GM19395 (cell line): ENCODE data around the gene ZNF609.
"Not testable (repeated sequence)": the region's sequence is repeated elsewhere in the genome, so short reads cannot be mapped to it uniquely, and the experiment has no call there.

Experiments used
- ATAC-seq: cut with Tn5 transposase; IDR thresholded peaks from one replicate; pipeline ENCODE4 v1.9.1; 2021; ENCODE audit warnings: mild to moderate bottlenecking, moderate library complexity; ENCODE audit not compliant: unreplicated experiment

The ZNF609 gene

DNA sequence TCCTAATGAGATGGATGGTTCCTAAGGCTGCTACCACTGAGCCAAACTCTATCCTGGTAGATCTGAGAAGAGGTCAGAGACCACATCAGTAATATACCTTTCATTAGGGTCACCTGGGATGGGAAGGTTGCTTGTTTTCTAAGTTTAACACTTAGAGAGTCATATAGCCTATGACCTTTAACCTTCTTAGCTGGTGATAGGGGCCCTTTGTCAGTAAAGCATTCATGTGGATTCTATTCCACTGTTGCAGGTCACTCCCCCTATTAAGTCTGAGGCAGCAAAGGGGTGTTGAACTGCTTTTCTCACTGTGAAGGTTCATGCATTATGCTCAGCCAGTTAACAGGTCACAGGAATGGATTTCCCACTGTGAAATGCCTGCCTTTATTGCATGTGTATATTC, 6.1 kb upstream of the ZNF609 start:
- no peak for ATAC-seq

DNA sequence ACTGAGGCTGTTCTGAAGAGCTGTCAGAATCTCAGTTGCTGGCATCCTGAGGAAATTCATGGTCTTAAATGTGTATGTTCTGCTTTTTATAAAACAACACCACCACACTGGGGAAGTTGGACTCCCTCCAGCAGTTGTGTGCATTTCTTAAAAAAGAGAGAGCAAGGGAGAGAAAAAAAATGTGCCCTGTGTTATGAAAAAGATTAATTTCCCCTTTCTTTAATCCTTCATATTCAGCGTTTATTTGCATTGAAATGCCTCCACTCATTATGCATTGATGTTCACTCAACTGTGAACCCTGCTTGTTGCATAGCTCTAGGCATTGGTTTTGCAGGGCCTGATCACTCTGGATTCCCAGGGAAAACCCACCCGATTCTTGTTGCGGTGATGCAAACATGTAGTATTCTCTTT, 4.4 kb upstream of the ZNF609 start:
- ATAC-seq: no peak

DNA sequence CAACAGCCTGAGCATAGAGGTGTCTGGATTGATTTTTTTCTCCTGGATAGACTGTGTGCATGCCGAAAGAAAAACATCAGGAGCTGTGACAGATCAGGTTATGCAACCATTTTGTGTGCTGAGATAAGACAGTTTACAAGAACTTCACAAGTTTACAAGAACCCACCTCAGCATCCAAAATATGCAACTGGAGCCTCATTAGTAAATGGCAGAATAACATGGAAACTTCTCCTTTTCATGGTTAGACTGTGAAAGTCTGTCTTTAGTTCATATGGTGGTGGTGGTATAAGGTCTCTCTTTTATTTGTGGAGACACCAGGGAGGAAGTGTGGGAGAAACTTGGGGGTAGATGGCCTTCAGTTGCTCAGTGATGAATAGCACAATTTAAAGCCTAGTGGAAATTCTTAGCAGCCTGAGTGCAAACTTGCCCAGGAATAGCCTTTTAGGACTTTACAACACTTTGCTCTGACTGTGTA, 3.7 kb upstream of the ZNF609 start:
- no peak for ATAC-seq

DNA sequence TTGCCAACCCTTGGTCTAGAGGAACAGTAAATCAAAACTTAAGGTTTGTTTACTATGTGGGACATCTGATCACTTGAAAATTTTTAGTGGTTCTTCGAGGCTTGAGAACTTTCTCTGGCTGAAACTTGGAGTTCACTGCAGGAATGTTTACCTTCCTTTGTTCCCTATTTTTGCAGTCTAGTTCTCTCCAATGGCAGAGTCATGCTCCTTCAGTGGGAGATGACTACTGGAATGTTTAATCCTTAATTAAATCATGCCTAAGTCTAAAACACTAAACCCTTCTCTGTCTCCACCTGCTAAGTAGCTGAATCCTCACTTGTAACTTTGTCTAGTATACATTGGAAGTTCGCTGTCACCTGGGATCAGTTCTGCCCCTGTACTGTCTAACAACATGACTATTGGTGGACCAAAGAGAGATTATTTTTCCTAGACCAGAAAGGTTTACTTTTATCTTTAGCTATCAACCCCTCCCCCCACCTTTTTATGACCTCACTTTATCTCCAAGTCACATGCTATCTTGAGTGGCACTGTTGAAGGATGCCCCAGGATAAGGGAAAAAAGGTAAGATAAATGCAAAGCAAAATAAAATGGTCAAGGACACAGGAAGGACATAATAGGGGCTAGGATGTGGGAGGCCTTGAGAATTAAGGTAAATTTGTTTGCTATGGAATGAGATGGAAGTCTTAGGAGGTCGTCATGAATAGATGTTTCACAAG, 1.2 kb upstream of the ZNF609 start:
- no peak for ATAC-seq

DNA sequence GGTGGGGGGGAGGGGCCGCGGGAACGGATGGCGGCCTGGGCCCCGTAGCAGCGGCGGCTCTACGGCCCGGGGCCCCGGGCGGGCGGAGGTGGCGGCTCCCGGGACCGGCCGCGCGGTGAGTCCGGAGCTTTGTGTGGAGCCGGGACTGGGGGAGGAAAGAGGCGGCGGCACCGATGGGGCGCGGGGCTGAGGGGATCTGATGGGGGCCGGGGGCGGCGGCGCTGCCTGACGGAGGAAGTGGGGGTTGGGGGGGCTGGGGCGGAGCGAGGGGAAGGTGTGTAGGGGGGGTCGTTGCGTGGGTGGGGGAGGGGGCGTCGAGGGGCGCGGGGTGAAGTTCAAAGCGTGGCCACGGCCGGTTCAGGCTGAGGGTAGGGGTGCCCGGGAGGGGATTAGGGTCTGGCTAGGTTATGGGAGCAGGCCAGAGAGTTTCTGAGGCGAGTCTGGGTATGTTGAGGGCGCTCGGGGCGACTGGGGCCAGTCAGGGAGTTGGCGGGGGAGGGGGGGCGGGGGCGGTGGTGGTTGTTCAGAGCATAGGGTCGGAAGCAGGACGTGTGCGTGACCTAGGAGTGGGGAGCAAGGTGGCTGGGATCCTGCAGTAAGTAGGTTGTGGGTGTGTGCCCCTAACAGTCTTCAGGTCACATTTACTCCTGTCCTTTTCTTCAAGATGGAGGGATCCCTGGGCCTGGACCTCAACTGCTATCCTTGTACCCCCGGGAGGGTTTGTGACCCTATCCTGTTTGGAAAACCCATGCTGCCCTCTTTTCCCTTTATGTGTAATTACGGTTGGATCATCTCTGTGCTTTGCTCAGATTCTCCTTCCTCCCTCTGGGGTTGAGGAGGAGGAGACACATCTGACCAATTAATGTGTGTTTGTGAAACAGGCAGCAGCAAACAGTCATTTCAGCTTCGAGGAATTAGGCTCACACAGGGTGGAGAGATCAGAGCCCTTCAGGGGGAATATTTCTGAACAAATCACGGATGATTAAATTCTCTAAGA, 644 bp downstream of the ZNF609 start:
- ATAC-seq: peak; percentile 49

DNA sequence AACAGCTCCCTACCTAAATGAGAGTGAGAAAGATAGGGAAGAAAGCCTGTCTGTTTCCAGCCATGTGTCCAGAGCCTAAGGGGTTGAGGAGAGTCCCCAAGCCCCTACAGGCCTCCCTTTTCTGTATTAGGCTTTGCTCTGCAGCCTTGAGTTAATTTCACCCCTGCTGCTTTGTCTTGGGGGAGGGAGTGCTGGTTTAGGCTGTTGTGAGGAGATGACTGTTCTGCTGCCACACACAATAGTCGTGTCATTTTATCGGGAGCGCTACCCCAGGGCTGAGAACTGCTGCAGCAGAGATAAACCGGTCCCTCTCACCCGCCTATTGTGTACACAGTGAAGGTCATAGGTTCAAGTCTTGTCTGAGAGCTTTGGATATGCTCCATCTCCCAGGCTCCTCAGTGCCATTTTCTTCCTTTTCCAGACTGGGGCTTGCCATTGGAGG, 1.4 kb downstream of the ZNF609 start:
- ATAC-seq: peak; percentile 7

DNA sequence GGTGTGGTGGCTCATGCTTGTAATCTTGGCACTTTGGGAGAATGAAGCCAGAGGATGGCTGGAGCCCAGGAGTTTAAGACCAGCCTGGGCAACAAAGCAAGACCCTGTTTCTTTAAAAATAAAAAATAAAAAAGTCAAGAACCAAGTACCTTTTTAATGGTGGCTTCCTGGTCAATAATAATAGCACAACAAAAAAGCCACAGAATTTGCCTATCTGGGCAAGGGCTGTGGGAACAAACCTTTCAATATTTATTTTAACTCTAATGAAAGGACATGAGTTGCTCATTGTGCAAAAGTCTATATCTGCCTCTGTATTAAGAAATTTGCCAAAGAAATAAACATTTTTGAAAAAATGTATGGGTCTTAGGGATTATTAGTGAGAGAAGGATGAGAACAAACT, 2.1 kb downstream of the ZNF609 start:
- no peak for ATAC-seq

DNA sequence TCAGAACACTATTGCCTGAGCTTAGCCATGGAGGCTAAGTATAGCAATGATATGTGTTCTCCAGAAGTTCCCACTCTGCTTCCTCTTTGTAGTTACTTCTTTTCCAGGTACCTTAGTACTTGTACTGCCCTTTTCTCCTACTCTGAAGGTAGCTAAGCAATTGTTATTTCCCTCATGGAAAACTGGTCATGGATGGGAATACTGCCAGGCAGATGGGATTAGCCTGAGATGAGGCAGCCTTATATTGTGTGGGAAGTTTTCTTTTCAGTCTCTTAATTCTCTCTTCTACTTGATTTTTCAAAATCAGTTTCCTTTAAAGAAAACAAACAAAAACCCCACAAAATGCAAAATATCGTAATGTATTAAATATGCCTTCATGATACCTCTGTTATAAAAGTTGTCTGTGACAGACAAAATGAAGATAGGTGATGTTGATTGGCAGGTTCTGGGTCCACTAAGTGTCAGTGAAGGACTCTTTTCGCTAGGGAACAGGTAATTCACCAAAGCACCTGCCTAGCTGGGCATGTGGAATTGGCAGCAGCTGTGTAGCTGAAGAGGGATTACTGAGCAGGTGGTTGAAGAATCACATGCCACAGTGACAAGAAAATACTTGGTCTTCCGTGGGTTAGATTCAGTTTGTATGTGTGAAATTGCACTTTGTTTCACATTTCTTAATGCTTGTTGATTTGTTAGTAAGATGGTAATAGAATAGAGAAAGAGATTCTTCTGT, 4.1 kb downstream of the ZNF609 start:
- ATAC-seq: no peak

DNA sequence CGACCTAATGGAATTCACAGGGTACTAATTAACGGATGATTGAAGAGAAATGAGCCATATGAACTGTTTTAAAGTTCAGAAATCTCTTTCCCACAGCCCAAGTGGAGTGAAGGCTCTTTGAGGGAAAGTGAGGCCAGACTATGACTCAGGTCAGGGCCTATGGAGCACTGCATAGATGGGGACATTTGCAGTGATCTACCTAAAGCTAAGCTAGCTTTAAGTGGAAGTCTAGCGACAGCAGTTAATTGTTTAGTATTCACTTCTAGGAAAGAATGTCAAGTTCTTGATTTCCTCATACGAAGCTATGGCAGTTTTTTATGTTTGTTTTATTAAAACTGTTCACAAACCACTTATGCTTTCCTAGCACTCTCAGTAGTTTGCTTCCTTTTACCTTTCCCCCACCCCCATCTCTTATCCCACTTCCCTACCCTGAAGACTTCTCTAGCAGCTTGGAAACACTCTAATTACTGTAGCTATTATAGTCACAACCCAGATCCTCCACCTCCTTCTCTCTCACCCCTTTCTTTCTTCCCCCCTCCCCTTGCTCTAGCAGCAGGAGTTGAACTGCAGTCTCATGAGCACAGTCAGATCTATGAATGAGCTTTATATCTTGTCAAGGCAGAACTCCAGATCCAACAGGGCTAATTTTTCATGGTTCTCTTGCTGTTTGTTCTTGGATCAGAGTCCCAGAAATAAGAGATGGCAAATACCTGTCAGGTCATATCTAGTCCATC, 6.2 kb downstream of the ZNF609 start:
- no peak for ATAC-seq

DNA sequence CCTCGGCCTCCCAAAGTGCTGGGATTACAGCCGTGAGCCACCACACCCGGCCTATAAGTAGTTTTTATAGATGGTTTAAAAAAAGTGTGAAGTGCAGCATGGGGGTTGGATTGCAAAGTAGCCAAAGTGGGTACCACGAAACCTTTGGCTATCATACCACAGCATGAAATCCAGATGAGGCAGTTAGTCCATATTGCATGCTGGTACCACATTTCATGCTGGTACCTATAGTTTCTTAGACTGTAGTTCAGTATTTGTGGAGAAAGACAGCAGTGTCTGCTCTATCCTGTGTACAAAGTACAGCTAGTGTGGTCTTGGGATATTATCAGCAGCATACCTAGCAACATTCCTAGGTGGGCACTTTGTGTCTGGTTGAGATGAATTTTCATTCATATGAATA, 11.8 kb downstream of the ZNF609 start:
- ATAC-seq: no peak

DNA sequence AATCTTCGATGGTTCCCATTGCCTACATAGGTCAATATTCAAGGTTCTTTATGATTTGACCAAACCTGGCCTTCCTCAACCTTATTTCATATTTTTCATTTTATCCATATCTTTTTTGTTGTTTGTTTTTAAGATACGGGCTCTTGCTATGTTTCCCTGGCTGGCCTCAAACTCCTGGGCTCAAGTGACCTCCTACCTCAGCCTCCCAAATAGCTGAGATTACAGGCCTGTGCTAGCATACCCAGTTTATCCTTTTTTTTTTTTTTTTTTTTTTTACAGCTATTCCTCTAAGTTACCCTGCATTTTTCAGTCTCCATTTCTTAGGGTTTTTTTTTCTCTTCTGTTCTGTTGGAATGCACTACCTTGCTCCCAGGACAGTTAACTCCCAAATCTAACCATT, 14.5 kb downstream of the ZNF609 start:
- no peak for ATAC-seq

DNA sequence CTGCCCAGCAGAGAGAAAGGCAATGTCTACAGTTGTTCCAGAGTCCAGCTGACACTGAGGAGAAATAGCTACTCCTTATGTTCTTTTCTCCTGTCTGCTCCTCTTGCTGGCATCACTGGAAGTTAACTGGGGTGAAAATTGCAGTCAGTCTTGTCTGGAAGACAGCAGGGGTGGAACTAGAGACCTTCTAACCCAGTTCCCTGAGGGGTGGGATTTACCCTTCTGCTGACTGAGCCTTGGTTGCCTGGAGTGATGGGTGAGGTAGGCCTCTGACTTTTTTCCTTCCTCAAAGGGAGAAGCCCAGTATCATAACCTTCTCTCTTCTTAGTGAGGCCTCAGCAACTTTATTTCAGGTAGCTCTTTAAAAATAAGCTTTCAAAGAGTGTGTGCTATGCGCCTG, 16.2 kb downstream of the ZNF609 start:
- no peak for ATAC-seq

DNA sequence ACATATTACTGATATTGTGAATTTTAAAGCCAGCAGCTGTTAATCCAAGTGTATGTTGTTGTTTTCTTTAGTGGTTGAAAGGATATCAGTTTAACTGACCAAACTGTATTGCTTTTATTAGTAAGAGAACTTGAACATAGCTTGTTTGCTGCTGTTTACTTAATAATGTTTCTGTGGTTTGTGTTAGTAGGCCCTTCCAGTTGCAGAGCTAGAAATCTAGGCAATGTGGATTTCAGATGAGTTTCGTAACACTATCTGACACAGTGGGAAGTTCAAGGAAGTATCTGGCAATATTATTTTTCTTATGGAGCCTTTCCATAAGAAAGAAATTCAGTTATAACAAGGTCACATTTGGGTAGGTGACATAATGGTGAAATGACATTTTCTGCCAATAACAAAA, 18.5 kb downstream of the ZNF609 start:
- no peak for ATAC-seq

DNA sequence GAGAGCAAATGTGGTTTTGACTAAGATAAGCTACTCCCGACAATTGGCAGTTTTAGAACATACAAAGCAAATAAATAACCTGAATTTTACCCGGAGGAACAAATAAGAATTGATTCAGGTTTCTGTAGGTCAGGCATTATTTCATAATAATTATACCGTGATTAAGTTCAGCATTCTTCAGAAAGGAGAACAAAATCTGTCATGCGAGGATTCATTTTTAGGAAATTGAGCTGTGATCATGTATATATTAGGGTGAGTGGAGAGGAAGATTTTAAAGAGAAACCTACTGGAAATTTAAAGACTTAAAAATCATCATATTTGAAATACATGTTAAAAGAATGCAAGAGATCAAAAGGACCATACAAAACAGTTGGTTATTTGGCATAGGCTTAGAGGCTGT, 20.5 kb downstream of the ZNF609 start:
- ATAC-seq: no peak

DNA sequence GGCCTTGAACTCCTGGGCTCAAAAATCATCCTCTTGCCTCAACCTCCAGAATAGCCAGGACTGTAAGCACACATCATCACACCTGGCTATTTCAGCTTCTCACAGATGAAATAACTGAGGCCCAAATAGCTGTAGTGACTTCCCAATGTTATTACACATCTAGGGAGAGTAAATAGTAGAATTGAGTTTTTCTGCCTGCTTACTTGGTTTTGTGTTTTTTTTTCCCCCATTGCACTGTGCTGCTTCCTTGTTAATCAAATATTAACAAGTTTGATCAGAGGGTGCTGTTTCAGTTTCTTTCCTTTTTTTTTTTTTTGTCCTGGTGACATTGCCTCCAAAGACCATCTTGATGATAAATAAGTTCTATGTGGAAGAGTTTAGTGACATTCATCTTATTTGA, 23.4 kb downstream of the ZNF609 start:
- ATAC-seq: no peak

DNA sequence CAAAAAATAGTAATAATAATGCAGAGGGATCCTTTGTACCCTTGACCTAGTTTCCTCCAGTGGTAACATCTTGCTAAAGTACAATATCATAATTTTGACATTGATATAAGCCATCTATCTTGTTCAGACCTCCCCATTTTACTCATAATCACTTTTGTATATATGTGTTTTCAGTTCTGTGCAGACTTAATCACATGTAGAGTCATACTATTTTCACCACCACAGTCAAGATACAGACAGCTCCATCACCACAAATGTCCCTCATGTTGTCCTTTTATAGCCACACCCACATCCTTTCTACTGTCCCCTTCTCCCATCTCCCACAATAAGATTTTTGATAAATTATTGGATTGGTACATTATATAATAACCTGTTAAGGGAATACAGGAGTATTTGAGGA, 25.4 kb downstream of the ZNF609 start:
- ATAC-seq: no peak

DNA sequence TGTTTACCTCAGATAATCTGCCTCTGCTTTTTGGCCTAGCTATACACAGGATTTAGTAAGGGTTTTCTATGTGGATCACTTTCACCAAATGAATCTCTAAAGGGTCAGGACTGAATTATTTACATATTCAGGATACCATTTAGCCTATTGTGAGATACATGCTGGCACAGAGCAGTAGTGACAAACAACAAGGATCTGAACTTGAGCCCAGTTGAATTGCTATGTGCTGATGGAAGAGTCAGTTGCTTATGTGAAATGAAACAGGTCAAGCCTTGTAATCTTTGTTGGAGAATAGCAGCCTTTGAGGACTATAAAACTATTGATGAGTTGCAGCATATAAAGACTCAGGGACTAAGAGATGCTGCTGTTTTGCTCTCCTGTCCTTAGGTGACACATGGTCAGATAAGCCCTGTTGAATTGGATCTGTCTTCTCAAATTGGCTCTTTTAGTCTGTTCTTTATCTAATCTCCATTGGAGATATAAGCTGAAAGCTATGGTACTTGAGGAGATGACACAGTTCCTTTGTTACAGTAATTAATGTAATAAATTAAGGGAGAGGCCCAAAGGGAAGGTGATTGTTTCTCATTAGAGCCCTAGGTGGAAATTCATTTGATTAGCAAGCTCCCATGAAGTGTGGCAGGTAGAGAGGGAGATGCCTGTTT, 30.4 kb downstream of the ZNF609 start:
- ATAC-seq: no peak

DNA sequence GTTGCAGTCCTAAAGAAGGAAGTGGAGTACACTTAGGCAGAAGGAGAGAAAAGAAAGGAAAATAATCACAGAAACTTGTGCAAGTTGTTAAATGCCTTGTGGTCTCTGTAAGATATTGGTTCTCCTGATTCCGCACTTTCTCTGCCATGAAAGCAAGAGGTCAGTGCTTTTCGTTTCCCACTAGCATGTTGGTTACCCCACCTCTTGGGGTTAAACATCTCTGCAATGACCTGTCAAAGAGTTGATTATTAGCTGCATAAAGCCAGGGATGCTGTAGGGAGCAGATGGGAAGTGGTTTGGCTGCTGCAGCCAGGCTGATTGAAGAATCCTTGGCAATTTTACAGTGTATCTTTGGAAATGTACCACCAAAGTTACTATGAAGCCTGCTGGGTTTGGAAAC, 33.3 kb downstream of the ZNF609 start:
- ATAC-seq: no peak

DNA sequence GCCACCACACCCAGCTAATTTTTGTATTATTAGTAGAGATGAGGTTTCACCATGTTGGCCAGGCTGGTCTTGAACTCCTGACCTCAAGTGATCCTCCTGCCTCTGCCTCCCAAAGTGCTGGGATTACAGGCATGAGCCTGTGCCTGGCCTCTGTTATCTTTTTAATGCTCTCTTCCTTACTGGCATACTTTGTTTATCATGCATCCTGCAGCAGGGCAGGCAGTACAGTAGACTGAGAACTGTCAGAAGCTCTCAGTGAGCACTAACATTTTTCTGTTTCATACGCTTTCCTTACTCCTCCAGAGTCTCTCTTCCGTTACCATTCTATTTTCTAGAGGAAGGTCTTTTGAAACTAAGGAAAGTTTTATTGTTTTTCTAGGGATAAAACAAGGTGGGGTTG, 35.6 kb downstream of the ZNF609 start:
- not testable (repeated sequence) for ATAC-seq
